Stimulated activated naive CD8-positive, alpha-beta T cell treated with anti-CD3 and anti-CD28 coated beads, Interleukin-15, Interleukin-2, amounts not matched to agents 100 ng/mL and 50 ng/mL, for 24 hours (primary cell): ENCODE results near the gene KIAA2012.

Experiments
- H3K27ac Mint-ChIP-seq: one replicate; pipeline ENCODE4 v1.8.0; 2021; ENCODE audit warnings: mild to moderate bottlenecking, mixed read lengths
- H3K27me3 Mint-ChIP-seq: one replicate; pipeline ENCODE4 v1.8.0; 2021; ENCODE audit warnings: mixed read lengths
- H3K36me3 Mint-ChIP-seq: one replicate; pipeline ENCODE4 v1.8.0; 2021; ENCODE audit warnings: low read depth, mixed read lengths
- H3K4me1 Mint-ChIP-seq: one replicate; pipeline ENCODE4 v1.8.0; 2021; ENCODE audit warnings: low read depth, mixed read lengths
- H3K4me3 Mint-ChIP-seq: one replicate; pipeline ENCODE4 v1.8.0; 2021; ENCODE audit warnings: mild to moderate bottlenecking, mixed read lengths
- H3K9me3 Mint-ChIP-seq: one replicate; pipeline ENCODE4 v1.8.0; 2021; ENCODE audit warnings: mixed read lengths

Gene KIAA2012

DNA sequence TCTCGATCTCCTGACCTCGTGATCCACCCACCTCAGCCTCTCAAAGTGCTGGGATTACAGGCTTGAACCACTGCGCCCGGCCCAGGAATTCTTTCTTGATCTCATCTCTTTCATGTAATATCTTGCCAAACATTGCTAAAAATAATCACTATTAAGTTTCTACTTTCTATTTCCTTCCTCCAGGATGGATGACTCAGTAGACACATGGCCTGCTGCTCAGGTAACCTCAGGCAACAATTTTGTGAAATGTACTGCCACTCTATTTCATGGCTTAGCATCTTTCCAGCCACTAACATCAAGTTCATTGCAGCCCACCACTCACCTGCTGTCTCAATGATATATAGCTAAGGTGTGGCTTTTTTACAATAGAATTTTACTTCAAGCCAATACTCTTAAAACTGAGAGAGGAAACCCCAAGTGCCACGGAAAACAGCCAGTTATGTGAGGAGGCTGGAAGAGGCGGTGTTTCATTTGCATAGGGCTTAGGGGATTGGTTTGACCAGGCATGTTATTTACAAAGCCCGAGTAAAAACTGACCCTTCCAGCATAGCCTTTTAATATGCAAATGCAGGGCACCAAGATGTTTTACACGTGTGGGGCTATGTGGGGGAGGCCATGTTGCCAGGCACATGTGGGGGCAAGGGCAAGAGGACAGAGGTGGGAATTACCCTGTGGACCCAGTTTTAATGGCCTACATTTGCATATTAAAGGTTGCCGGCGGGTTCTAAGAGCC is 176.6 kb downstream of the KIAA2012 start:
- Mint-ChIP-seq H3K4me1 (peaks cover 6% of the 10 kb centered on the region), H3K36me3 (no peaks in the 10 kb centered on the region), H3K9me3 (no peaks in the 10 kb centered on the region), H3K4me3 (no peak overlapping the region), H3K27ac (peak overlapping the region; percentile 58), H3K27me3 (peaks cover 4% of the 10 kb centered on the region)

DNA sequence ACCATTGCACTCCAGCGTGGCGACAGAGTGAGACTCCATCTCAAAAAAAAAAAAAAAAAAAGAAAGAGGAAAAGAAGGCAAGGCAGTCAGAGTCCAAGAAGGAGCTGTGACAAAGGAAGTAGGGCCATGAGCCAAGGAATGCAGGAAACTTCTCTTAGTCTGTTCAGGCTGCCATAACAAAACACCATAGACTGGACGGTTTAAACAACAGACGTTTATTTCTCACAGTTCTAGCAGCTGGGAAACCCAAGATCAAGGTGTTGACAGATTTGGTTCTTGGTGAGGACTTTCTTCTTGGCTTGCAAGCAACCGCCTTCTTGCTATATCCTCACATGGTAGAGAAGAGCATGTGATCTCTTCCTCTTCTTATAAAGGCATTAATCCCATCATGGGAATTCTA is 178.4 kb downstream of the KIAA2012 start:
- Mint-ChIP-seq H3K9me3 (no peaks in the 10 kb centered on the region), H3K4me1 (peaks cover 6% of the 10 kb centered on the region), H3K4me3 (no peak overlapping the region), H3K27ac (no peak overlapping the region), H3K27me3 (peaks cover 4% of the 10 kb centered on the region), H3K36me3 (no peaks in the 10 kb centered on the region)
